GM19193 (cell line): ENCODE measurements around the gene APOBEC3H.

Experiments
- POLR2A ChIP-seq: IDR thresholded peaks from 4 replicates; pipeline ENCODE4 v1.6.1; 2011; ENCODE audit not compliant: insufficient read depth, insufficient read length; ENCODE audit errors: extremely low read depth

APOBEC3H gene

GRCh38 chr22:39144101-39144767, 47.2 kb downstream of the APOBEC3H start:
- peak; percentile 47 for TF ChIP-seq POLR2A

GRCh38 chr22:39146256-39147101, 49.4 kb downstream of the APOBEC3H start:
- TF ChIP-seq POLR2A: no peak

GRCh38 chr22:39147335-39148025, 50.4 kb downstream of the APOBEC3H start:
- TF ChIP-seq POLR2A: no peak

- no peak for TF ChIP-seq POLR2A
These were observed 51.1 kb downstream of the APOBEC3H start for GRCh38 chr22:39148026-39148726.

- TF ChIP-seq POLR2A: peak; percentile 34
These were observed 51.9 kb downstream of the APOBEC3H start for GRCh38 chr22:39148727-39149535.

GRCh38 chr22:39149915-39150847, 53.1 kb downstream of the APOBEC3H start:
- no peak for TF ChIP-seq POLR2A

- TF ChIP-seq POLR2A: no peak
These were observed 53.8 kb downstream of the APOBEC3H start for GRCh38 chr22:39150848-39151215.

GRCh38 chr22:39151329-39151975, 54.4 kb downstream of the APOBEC3H start:
- no peak for TF ChIP-seq POLR2A

- TF ChIP-seq POLR2A: peak; percentile 22
These were observed 55.0 kb downstream of the APOBEC3H start for GRCh38 chr22:39152024-39152510.

- peak; percentile 23 for TF ChIP-seq POLR2A
These were observed 55.6 kb downstream of the APOBEC3H start, which contains the start of gene CBX7 for GRCh38 chr22:39152511-39153219. Gene CBX7 (minus strand): TSS chr22:39152680. CDS start chr22:39152444, 236 bp downstream.

GRCh38 chr22:39153220-39153717, 56.2 kb downstream of the APOBEC3H start:
- no peak for TF ChIP-seq POLR2A
